Spleen (tissue), 7 donors: ENCODE data around the gene RANBP9.

ENCODE experiments used
- POLR2AphosphoS5 ChIP-seq, 3 donors: sonication (generic); formaldehyde crosslinking; IDR thresholded peaks; one replicate each; pipeline ENCODE4 v1.5.1; 2017; ENCODE audit warnings: antibody characterized with exemption in 3 of 3
- TF ChIP-seq, protein P1 (sequence below), 11 experiments: fragments of 200-600 bp in 7 of 11; fragments of 450-650 bp in 4 of 11; sonication (generic) in 4 of 11; IDR thresholded peaks in 8 of 11; conservative IDR thresholded peaks in 3 of 11; 1 replicate in 7 of 11; 2 replicates in 4 of 11; pipeline versions ENCODE4 v1.4.0 to v1.8.0; 2016 to 2021; ENCODE audit warnings: antibody characterized with exemption in 11 of 11, inconsistent platforms in 4 of 11, mild to moderate bottlenecking in 1 of 11
- donor health status: DM: no; HTN: no; CAD: no; lungs with moderate emphysema.
- donor health status: DM: no; HTN: no; CAD: no.
- donor health status: DM: no; HTN: no; CAD: no.

DNA sequence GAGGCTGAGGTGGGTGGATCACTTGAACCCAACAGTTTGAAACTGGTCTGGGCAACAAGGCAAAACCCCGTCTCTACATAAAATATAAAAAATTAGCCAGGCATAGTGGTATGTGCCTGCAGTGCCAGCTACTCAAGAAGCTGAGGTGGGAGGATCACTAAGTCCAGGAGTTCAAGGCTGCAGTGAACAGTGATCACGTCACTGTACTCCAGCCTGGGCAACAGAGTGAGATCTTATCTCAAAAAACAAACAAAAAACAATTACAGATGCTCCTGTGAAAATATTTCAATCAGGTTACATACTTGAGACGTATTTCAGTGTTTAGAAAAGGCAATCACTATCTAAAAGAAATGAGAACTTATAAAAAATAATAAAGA, 33.8 kb downstream of the RANBP9 start:
- TF ChIP-seq, protein P1, sequence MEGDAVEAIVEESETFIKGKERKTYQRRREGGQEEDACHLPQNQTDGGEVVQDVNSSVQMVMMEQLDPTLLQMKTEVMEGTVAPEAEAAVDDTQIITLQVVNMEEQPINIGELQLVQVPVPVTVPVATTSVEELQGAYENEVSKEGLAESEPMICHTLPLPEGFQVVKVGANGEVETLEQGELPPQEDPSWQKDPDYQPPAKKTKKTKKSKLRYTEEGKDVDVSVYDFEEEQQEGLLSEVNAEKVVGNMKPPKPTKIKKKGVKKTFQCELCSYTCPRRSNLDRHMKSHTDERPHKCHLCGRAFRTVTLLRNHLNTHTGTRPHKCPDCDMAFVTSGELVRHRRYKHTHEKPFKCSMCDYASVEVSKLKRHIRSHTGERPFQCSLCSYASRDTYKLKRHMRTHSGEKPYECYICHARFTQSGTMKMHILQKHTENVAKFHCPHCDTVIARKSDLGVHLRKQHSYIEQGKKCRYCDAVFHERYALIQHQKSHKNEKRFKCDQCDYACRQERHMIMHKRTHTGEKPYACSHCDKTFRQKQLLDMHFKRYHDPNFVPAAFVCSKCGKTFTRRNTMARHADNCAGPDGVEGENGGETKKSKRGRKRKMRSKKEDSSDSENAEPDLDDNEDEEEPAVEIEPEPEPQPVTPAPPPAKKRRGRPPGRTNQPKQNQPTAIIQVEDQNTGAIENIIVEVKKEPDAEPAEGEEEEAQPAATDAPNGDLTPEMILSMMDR (IDR thresholded peaks at IDR 0.05 in 8 of 11, conservative IDR thresholded peaks at IDR 0.05 in 3 of 11), result no peak
- no peak for TF ChIP-seq POLR2AphosphoS5 (IDR thresholded peaks at IDR 0.05)
